ENCODE results near the gene MAP3K8. TPM values are rescaled to one million over a fixed set of nuclear protein-coding genes. Genes with fewer than 3 reads are reported as not detected.
A peak's percentile ranks its signal among the peaks of the same experiment; 100 is the strongest.
"Not testable (repeated sequence)": the region's sequence is repeated elsewhere in the genome, so short reads cannot be mapped to it uniquely, and the experiment has no call there.

MAP3K8 gene
- total RNA-seq, 1 donor from 2014 or later, result 34.0 TPM

GRCh38 chr10:30467651-30468338 lies 33.8 kb downstream of the MAP3K8 start:
- Histone ChIP-seq H3K27me3 (ENCODE audit: low read depth) (no peaks in the 10 kb centered on the region), H3K36me3 (peaks cover under 1% of the 10 kb centered on the region), H3K9me3 (no peaks in the 10 kb centered on the region), H3K4me3 (no peak overlapping the region), H3K4me1 (no peaks in the 10 kb centered on the region), H3K27ac (no peak overlapping the region)
- no peak for TF ChIP-seq CTCF (IDR thresholded peaks at IDR 0.05)
- DNase-seq, result no peak
- ATAC-seq, result peak; percentile 42 to 73
- intact Hi-C loops (cut with DNase I), result no loop called here

GRCh38 chr10:30472414-30473155 lies 38.6 kb downstream of the MAP3K8 start:
- DNase-seq, result no peak
- Histone ChIP-seq H3K9me3 (no peaks in the 10 kb centered on the region), H3K27ac (no peak overlapping the region), H3K27me3 (ENCODE audit: low read depth) (no peaks in the 10 kb centered on the region), H3K36me3 (no peaks in the 10 kb centered on the region), H3K4me3 (no peak overlapping the region), H3K4me1 (no peaks in the 10 kb centered on the region)
- no peak for ATAC-seq
- no peak for TF ChIP-seq CTCF (IDR thresholded peaks at IDR 0.05)
- intact Hi-C loops (cut with DNase I), result no loop called here

GRCh38 chr10:30475515-30475914 lies 41.5 kb downstream of the MAP3K8 start:
- DNase-seq; H3K27ac ChIP-seq; H3K27me3 ChIP-seq (ENCODE audit: low read depth); H3K36me3 ChIP-seq; H3K9me3 ChIP-seq; H3K4me3 ChIP-seq; ATAC-seq; intact Hi-C loops (cut with DNase I); H3K4me1 ChIP-seq: not testable (repeated sequence)

GRCh38 chr10:30476511-30477155 lies 42.6 kb downstream of the MAP3K8 start:
- DNase-seq, result no peak

GRCh38 chr10:30479513-30479912 lies 45.5 kb downstream of the MAP3K8 start:
- H3K4me3 ChIP-seq; H3K4me1 ChIP-seq; intact Hi-C loops (cut with DNase I); H3K36me3 ChIP-seq; DNase-seq; H3K9me3 ChIP-seq; ATAC-seq; H3K27me3 ChIP-seq (ENCODE audit: low read depth); H3K27ac ChIP-seq: not testable (repeated sequence)

More at GRCh38 chr10:30476511-30477155, 42.6 kb downstream of the MAP3K8 start:
- TF ChIP-seq CTCF (IDR thresholded peaks at IDR 0.05), result no peak
- H3K4me3 ChIP-seq, result no peak overlapping the region
- no peaks in the 10 kb centered on the region for H3K27me3 ChIP-seq (ENCODE audit: low read depth)
- intact Hi-C loops (cut with DNase I), result no loop called here
- H3K27ac ChIP-seq, result no peak overlapping the region
- H3K4me1 ChIP-seq, result no peaks in the 10 kb centered on the region
- no peaks in the 10 kb centered on the region for H3K36me3 ChIP-seq
- no peaks in the 10 kb centered on the region for H3K9me3 ChIP-seq
- ATAC-seq, result no peak

- H3K36me3 ChIP-seq, result no peaks in the 10 kb centered on the region
- H3K27me3 ChIP-seq (ENCODE audit: low read depth), result no peaks in the 10 kb centered on the region
- intact Hi-C loops (cut with DNase I), result no loop called here
- H3K4me3 ChIP-seq, result no peak overlapping the region
- DNase-seq (no peak), ATAC-seq (no peak)
- no peak overlapping the region for H3K27ac ChIP-seq
- no peaks in the 10 kb centered on the region for H3K4me1 ChIP-seq
- no peaks in the 10 kb centered on the region for H3K9me3 ChIP-seq
- no peak for TF ChIP-seq CTCF (IDR thresholded peaks at IDR 0.05)
Measured at GRCh38 chr10:30481603-30482002, 47.6 kb downstream of the MAP3K8 start.

Data from lower lobe of right lung (tissue), 2 donors.